ENCODE measurements around the gene GARNL3.

Gene GARNL3

DNA sequence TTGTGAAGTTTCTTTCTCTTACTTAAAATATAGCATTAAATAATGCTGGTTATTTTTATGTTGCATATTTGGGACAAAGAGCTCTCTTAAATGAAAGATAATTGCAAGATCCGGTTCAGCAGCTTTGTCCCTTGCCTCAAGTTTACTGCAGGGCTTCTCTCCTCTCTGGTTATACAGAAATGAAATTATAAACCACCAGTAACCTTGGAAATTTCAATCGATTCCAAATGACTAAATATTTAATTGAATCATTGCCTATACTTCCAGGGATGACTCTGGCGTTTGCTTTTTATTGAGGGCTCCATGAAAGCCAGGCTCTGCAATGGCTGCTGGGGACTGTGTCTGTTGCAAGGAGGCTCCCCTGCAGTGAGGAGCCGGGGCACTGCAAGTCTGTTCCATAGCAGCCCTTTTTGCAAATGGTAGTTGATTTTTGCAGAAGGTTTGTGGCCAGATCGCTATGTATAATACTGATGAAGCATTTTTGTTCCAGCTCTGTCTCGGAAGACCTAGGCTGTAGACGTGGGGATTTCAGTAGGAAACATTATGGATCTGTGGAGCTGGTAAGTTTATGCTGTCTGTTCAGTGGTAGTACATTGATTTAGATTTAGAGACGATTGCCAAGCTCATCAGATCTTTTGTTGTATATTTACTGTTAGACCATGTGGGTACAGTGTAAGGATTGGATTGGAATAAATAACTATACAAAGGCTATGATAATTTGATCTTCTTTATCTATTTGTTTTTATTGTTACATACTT is at the start of gene GARNL3:
Gene GARNL3 (plus strand): TSS at position 313 of the 758 bp plus-strand sequence. CDS start 104 bp downstream, at position 417.
- no peak for DNase-seq (ENCODE audit: low spot score)

DNA sequence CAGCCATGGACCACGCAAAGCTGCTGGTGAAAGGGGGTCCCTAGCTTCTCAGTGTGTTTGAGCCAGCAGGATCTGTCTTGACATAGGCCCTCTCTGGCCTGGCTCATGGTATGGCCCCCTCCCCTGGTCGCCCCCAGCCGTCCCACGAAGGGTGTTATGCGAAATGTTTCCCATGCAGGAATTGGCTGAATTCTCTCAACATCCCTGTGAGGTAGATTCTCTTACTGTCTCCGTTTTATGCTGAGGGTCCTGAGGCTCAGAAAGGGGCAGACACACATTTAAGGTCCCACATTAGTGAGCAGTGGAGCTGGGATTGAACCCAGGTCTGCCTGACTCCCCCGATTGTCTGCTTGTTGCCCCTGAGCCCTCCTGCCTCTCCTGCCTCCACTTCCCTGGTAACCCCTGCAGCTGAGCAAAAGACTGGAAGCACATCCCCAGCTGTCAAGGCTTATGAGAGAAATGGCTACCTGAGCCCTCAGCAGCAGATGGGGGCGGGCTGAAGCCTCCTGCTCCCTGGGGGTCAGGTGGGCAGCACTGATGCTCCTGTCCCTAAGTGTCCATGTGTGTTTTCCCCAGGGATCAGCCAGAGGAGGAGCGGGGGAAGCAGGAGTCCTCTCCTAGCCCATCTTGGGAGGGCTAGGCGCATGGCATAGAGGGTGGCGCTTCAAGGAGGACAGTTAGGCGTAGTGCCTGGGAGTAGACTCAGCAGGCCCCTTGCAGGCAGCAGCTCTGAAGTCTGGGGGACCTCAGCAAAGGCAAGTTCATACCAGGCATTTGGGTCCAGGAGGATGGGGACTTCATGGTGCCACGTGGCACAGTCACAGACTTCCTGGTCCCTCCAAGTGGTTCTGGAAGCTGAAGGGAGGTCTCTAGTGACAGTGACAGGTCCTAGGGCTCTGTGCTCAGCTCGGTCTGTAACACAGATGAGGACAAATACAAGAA is 49.0 kb upstream of the GARNL3 start:
- DNase-seq (ENCODE audit: low spot score): no peak

DNA sequence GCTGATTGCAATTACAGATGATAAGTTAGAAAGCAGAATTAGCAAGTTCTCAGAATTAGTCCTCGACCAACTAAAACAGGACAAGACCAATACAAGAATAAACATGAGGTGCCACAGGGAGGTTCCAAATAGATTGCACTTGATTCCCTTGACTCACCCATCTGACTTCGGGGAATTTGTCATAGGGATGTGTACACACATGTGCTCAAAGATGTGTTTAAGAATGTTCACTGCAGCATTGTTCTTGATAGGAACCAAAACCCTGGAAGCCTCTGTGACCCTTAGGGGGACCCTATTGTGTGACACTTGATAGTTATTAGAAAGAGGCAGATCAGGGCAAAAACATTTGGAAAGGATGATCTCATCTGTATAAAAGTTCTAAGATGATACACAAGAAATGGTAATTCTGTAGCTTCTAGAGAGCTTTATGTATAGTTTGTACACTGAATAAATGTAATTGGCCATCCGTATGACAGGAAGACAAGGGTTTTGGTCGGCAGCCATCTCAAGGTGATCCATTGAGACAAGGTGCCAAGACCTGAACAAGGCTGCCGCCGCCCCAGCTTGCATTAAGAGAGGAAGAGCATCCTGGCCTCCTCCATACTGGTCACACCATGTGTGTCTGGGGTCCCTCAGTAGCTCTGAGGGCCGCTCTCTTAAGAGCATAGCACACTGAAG is 48.2 kb upstream of the GARNL3 start:
- no peak for DNase-seq (ENCODE audit: low spot score)

DNA sequence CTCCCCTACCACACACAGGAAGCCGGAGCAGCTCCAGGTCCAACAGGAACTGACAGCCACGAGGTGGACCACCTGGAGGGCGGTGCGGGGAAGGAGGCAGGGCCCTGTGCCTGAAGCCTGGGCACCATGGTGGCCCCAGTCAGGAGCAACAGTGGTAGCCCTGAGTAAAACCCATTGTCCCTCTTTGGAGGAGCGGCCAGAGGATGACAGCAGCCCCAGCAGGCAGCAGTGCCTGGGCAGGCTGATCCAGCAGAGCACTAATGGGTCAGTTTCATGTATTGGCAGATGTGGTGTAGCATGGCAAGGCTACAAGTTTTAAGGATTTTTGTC is 47.7 kb upstream of the GARNL3 start:
- no peak for DNase-seq (ENCODE audit: low spot score)

- no peak for DNase-seq (ENCODE audit: low spot score)
Observed at GRCh38 chr9:127218818-127219217, 45.8 kb upstream of the GARNL3 start.

- no peak for DNase-seq (ENCODE audit: low spot score)
Observed at GRCh38 chr9:127219520-127219919, 45.1 kb upstream of the GARNL3 start.

DNA sequence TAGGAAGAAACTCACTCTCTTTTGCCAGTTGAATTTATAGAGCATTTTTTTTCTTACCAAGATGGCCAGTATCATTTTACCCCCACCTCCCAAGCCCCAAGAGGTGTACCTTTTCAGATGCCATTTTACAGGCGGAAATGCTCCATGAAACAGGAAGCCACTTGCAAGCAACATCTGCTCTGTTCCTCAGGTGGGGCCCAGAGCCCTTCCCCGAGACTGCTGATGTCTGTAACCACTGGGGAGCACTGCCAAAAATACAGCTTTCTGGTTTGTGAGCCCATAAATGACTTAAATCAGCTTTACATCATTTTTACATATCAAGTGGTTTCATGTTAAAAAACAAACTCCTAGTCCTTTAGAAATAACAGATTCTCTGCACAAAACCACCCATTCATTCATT is 42.9 kb upstream of the GARNL3 start:
- DNase-seq (ENCODE audit: low spot score): no peak

GRCh38 chr9:127222388-127223095 is 42.0 kb upstream of the GARNL3 start:
- DNase-seq (ENCODE audit: low spot score): no peak

DNA sequence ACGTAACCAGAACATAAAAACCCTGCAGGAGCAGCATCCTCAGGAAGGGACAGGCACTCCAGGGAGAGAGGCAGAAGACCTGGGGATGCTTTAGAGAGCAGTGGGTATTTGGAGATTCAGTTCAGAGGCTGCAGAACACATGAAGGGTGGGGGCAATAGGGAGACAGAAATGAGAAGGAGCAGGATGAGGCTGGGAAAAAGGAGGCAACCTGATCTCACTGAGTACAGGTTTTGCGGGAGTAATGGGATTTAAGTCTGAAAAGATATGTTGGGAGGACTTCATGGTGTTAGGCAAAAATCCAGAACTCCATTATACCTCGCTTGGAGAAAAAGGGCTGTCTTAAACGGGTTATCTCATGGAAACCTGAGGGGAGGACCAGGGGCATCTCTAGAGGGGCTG is 41.3 kb upstream of the GARNL3 start:
- no peak for DNase-seq (ENCODE audit: low spot score)

DNA sequence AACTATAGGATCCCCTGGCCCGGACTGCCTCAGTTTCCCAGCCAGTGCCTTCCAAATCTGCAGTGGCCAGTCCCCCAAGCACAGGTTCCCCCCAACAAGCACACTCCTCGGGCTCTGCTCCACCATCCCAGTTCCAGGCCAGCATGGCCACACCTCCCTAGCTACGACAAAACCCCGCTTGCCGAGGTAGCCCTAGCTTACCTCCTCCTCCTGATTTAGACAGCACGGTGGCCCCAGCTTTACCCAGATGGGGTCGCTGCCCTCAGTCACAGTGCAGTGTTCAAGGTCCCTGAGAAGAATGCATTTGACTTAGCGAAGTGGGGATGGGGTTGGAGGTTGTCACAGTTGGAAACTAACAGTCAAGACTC is 40.8 kb upstream of the GARNL3 start:
- no peak for DNase-seq (ENCODE audit: low spot score)

DNA sequence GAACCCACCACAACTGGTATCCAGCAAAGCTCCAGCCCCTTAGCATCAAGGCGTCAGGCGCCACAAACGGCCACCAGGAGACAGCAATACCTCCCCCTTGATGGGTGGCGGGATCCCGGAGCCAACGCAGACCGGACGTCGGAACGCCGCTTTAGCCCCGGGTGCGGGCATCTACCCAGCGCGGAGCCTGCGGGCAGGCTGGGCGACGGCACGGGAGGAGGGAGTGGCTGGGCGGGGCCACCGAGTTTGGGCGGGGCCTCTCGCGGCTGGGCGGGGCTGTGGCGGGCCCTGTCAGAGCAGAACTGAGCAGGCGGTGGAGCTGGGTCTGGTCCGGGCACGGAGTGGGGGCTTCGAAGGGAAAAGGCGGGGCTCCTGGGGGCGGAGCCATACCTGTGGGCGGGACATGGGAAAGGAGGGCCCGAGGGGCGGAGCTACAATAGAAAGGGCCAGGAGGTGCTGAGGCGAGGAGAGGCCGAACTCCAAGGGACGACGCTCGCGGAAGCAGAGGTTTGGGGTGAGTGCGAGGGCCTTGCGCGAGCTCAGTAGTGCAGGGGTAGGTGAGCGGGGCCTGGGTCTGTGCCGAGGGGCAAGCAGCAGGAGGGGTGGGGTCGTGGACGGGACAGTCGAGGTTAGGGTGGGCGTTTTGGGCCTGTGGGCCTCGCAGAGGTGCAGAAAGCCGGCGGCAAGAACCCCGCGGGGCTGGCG is 40.2 kb upstream of the GARNL3 start:
- peak; percentile 99 for DNase-seq (ENCODE audit: low spot score)

GRCh38 chr9:127224883-127225739 is 39.5 kb upstream of the GARNL3 start:
- DNase-seq (ENCODE audit: low spot score): peak; percentile 100

DNA sequence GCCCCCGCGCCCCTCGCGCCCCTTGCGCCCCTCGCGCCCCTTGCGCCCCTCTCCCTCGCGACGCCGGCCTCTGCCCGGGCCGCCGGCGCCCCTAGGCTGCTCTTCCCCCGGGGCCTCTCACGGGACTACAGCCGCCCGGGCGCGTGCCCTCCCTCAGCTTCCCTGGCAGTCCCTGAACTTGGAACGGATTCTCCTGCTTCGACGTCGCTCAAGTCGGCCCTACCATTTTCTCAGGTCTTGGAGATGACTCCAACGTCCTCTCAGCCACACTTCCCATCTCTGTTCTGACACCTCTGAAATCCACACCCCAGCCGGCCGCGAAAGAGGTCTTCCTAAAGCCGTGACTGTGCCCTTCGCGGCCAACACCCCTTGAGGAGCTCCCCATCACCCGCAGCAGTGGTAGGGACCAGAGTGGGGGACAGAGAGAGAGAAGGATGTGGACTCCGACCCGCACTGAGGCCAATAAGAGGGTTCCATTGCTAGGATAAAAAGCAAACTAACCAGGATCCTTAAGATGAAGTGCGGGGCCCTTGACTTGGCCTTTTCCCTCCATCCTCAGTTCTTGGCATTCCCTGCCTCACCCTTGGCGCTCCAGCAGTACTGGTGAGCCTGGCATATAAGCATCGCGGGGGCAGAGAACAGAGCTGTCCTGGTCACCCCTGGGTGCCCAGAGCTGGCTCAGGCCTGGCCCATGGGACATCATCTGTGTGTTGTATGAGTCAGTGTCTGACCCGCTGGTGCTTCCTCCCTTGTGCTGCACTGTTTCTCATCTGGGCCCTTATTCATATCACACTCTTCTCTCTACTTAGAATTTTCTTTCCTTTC is 38.6 kb upstream of the GARNL3 start:
- DNase-seq (ENCODE audit: low spot score): no peak

GRCh38 chr9:127229691-127230417 is 34.7 kb upstream of the GARNL3 start:
- DNase-seq (ENCODE audit: low spot score): no peak

- no peak for DNase-seq (ENCODE audit: low spot score)
Observed at GRCh38 chr9:127231666-127232065, 32.9 kb upstream of the GARNL3 start.

- DNase-seq (ENCODE audit: low spot score): no peak
Observed at GRCh38 chr9:127232833-127233549, 31.6 kb upstream of the GARNL3 start.

DNA sequence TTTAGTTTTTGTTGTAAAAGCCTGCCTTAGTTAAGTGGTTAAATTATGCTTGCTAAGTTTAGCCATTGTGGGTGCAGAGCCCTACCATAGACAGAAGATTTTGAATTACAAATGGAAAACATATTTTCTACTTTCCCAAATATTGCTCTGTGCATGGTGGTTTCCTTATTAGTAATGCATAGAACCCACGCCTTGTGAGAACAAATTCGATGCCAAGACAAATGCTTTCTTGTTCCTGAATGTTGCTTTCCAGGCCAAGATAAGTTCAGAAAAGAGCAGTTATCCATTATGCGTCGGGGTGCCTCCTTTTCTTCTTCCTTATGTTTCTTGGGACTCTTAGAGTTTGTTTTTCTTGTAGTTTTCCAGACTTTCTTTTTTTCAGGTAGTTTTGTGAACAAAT is 31.0 kb upstream of the GARNL3 start:
- DNase-seq (ENCODE audit: low spot score): no peak

GRCh38 chr9:127233989-127234388 is 30.6 kb upstream of the GARNL3 start:
- DNase-seq (ENCODE audit: low spot score): no peak
